Measurements from ENCODE around the gene PLEKHG7. TPM values are rescaled to one million over a fixed set of nuclear protein-coding genes. Genes with fewer than 3 reads are reported as not detected.

The PLEKHG7 gene
- total RNA-seq, 1 experiment from 2014 or later: not detected

- no TSS peak for BruUV-seq (replicated peaks)
- H3K27me3 ChIP-seq (replicated peaks; ENCODE audit: insufficient read depth, low read depth, low read length, poor library complexity): no peaks in the 10 kb centered on the region
- DNase-seq (ENCODE audit: low spot score): no peak
- CTCF ChIA-PET: no interaction called here
- no peak overlapping the region for H3K27ac ChIP-seq (ENCODE audit: low read depth, low read length, poor library complexity, severe bottlenecking)
- POLR2A ChIA-PET (ENCODE audit: low non-redundant PET): no interaction called here
- intact Hi-C loops (cut with micrococcal nuclease; ENCODE audit: unreplicated experiment): no loop called here
- no peaks in the 10 kb centered on the region for H3K9me3 ChIP-seq (ENCODE audit: low read depth, low read length, poor library complexity, severe bottlenecking)
- no peaks in the 10 kb centered on the region for H3K4me1 ChIP-seq (ENCODE audit: insufficient read depth, low read length, poor library complexity, severe bottlenecking)
- H3K36me3 ChIP-seq (ENCODE audit: insufficient read depth, low read length, poor library complexity, severe bottlenecking): no peaks in the 10 kb centered on the region
- no peak overlapping the region for H3K4me3 ChIP-seq (ENCODE audit: low read depth, low read length, poor library complexity, severe bottlenecking)
- no peak for TF ChIP-seq EZH2 (IDR thresholded peaks at IDR 0.05; ENCODE audit: borderline replicate concordance, low read depth, low read length, poor library complexity, severe bottlenecking)
- TF ChIP-seq CTCF (conservative IDR thresholded peaks at IDR 0.05; ENCODE audit: low read depth, low read length): no peak
These were observed 51.4 kb downstream of the PLEKHG7 start for GRCh38 chr12:92753976-92754885.

DNA sequence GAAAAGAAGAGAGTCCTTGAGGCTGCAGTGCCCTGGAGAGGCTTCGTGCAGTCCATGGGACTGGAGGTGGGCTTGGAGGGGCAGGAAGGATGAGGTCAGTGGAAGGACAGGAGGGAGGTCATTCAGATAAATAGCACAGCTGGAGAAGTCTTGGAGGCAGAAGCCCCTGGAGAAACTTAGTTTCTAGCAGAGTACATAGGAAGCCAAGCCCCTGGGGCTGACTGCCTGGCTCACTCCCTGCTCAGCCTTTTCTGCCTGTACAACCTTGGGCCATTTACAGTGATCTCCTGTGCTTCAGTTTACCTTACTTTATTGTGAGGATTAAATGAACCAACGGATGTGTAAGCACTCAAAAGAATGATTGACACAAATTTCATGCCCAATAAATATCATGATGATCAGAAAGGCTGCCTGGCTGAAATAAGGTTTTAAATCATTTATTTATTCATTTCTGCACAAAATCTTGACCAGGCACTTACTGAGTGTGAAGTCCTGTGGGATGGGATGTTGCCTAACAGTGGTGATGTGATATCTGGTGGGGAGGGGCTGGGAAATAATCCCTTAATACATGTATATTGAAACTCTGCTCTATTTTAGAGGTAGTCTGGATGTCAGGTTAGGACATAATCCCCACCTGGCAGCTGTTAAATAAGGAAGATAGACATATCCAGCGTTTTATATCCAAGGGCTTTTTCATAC lies 54.3 kb downstream of the PLEKHG7 start:
- ChIA-PET CTCF (no interaction called here), POLR2A (ENCODE audit: low non-redundant PET) (no interaction called here)
- Histone ChIP-seq H3K4me3 (ENCODE audit: low read depth, low read length, poor library complexity, severe bottlenecking) (no peak overlapping the region), H3K4me1 (ENCODE audit: insufficient read depth, low read length, poor library complexity, severe bottlenecking) (no peaks in the 10 kb centered on the region), H3K36me3 (ENCODE audit: insufficient read depth, low read length, poor library complexity, severe bottlenecking) (no peaks in the 10 kb centered on the region), H3K27me3 (replicated peaks; ENCODE audit: insufficient read depth, low read depth, low read length, poor library complexity) (no peaks in the 10 kb centered on the region), H3K27ac (ENCODE audit: low read depth, low read length, poor library complexity, severe bottlenecking) (no peak overlapping the region), H3K9me3 (ENCODE audit: low read depth, low read length, poor library complexity, severe bottlenecking) (no peaks in the 10 kb centered on the region)
- TF ChIP-seq CTCF (conservative IDR thresholded peaks at IDR 0.05; ENCODE audit: low read depth, low read length) (no peak), EZH2 (IDR thresholded peaks at IDR 0.05; ENCODE audit: borderline replicate concordance, low read depth, low read length, poor library complexity, severe bottlenecking) (no peak)
- BruUV-seq (replicated peaks): no TSS peak
- DNase-seq (ENCODE audit: low spot score): no peak
- intact Hi-C loops (cut with micrococcal nuclease; ENCODE audit: unreplicated experiment): no loop called here

- H3K36me3 ChIP-seq (ENCODE audit: insufficient read depth, low read length, poor library complexity, severe bottlenecking): no peaks in the 10 kb centered on the region
- H3K27me3 ChIP-seq (replicated peaks; ENCODE audit: insufficient read depth, low read depth, low read length, poor library complexity): no peaks in the 10 kb centered on the region
- POLR2A ChIA-PET (ENCODE audit: low non-redundant PET): no interaction called here
- CTCF ChIA-PET: no interaction called here
- no TSS peak for BruUV-seq (replicated peaks)
- TF ChIP-seq CTCF (conservative IDR thresholded peaks at IDR 0.05; ENCODE audit: low read depth, low read length) (no peak), EZH2 (IDR thresholded peaks at IDR 0.05; ENCODE audit: borderline replicate concordance, low read depth, low read length, poor library complexity, severe bottlenecking) (no peak)
- H3K27ac ChIP-seq (ENCODE audit: low read depth, low read length, poor library complexity, severe bottlenecking): no peak overlapping the region
- no peaks in the 10 kb centered on the region for H3K9me3 ChIP-seq (ENCODE audit: low read depth, low read length, poor library complexity, severe bottlenecking)
- no peak for DNase-seq (ENCODE audit: low spot score)
- intact Hi-C loops (cut with micrococcal nuclease; ENCODE audit: unreplicated experiment): no loop called here
- H3K4me3 ChIP-seq (ENCODE audit: low read depth, low read length, poor library complexity, severe bottlenecking): no peak overlapping the region
- H3K4me1 ChIP-seq (ENCODE audit: insufficient read depth, low read length, poor library complexity, severe bottlenecking): no peaks in the 10 kb centered on the region
These were observed 54.9 kb downstream of the PLEKHG7 start for GRCh38 chr12:92757597-92758121.

All from A673 (cell line).